ENCODE measurements around the gene TCHP.

The TCHP gene

GRCh38 chr12:109919456-109919855 lies 19.4 kb downstream of the TCHP start:
- Histone ChIP-seq H2BK120ac (ENCODE audit: low read depth, low read length) (no peak overlapping the region), H3K36me3 (replicated peaks in 1 of 2; ENCODE audit: control insufficient read depth in 2 of 2, insufficient read depth in 2 of 2, low read length in 2 of 2) (peaks cover 33 to 65% of the 10 kb centered on the region in 2 donors), H3K79me1 (ENCODE audit: low read depth, low read length) (no peaks in the 10 kb centered on the region), H4K8ac (ENCODE audit: low read depth, low read length) (no peak overlapping the region), H2BK12ac (ENCODE audit: low read length) (no peak overlapping the region), H3K14ac (ENCODE audit: low read length) (no peak overlapping the region), H3K9me3 (replicated peaks in 1 of 2; ENCODE audit: control insufficient read depth in 2 of 2, insufficient read depth in 1 of 2, low read depth in 1 of 2, low read length in 2 of 2) (no peaks in the 10 kb centered on the region), H3K27me3 (ENCODE audit: control insufficient read depth in 3 of 3, insufficient read depth in 3 of 3, low read depth in 1 of 3, low read length in 3 of 3) (no peaks in the 10 kb centered on the region), H2AK5ac (ENCODE audit: low read depth, low read length) (no peak overlapping the region), H3K4me3 (ENCODE audit: low read length in 2 of 2) (no peak overlapping the region), H3K9ac (ENCODE audit: low read depth, low read length, poor library complexity) (no peak overlapping the region), H4K91ac (ENCODE audit: low read depth, low read length, poor library complexity) (no peak overlapping the region), H2AFZ (ENCODE audit: low read length) (no peak overlapping the region), H3K4ac (ENCODE audit: low read length) (no peak overlapping the region), H3K4me2 (ENCODE audit: insufficient read depth, low read length, poor library complexity, severe bottlenecking) (no peak overlapping the region), H2BK15ac (ENCODE audit: low read length) (no peak overlapping the region), H3K27ac (replicated peaks; ENCODE audit: low read length) (no peak overlapping the region), H3K18ac (ENCODE audit: low read length) (no peak overlapping the region), H2BK5ac (ENCODE audit: low read length) (no peak overlapping the region), H3K23ac (ENCODE audit: low read depth, low read length, poor library complexity) (no peak overlapping the region), H3K4me1 (ENCODE audit: control insufficient read depth in 2 of 2, insufficient read depth in 1 of 2, low read depth in 1 of 2, low read length in 2 of 2) (peaks cover 0 to 2% of the 10 kb centered on the region in 2 donors)
- DNase-seq (ENCODE audit: low spot score) = no peak
- WGBS, 2 donors (ENCODE audit: extremely low coverage in 2 of 2, insufficient read length in 2 of 2, insufficient replicate concordance in 1 of 2) = no CpG with 5 or more reads among the region's 10 CpGs

GRCh38 chr12:109920261-109920780 lies 20.2 kb downstream of the TCHP start:
- Histone ChIP-seq H3K9me3 (replicated peaks in 1 of 2; ENCODE audit: control insufficient read depth in 2 of 2, insufficient read depth in 1 of 2, low read depth in 1 of 2, low read length in 2 of 2) (no peaks in the 10 kb centered on the region), H3K14ac (ENCODE audit: low read length) (no peak overlapping the region), H2BK5ac (ENCODE audit: low read length) (no peak overlapping the region), H2AFZ (ENCODE audit: low read length) (no peak overlapping the region), H3K79me1 (ENCODE audit: low read depth, low read length) (no peaks in the 10 kb centered on the region), H3K36me3 (replicated peaks in 1 of 2; ENCODE audit: control insufficient read depth in 2 of 2, insufficient read depth in 2 of 2, low read length in 2 of 2) (peaks cover 25 to 56% of the 10 kb centered on the region in 2 donors), H3K4me2 (ENCODE audit: insufficient read depth, low read length, poor library complexity, severe bottlenecking) (no peak overlapping the region), H4K8ac (ENCODE audit: low read depth, low read length) (no peak overlapping the region), H2BK15ac (ENCODE audit: low read length) (no peak overlapping the region), H2BK12ac (ENCODE audit: low read length) (no peak overlapping the region), H3K4me1 (ENCODE audit: control insufficient read depth in 2 of 2, insufficient read depth in 1 of 2, low read depth in 1 of 2, low read length in 2 of 2) (peaks cover 0 to 2% of the 10 kb centered on the region in 2 donors), H3K4me3 (ENCODE audit: low read length in 2 of 2) (peak overlapping the region in 1 of 2 donors; percentile 20), H3K27ac (replicated peaks; ENCODE audit: low read length) (no peak overlapping the region), H2AK5ac (ENCODE audit: low read depth, low read length) (no peak overlapping the region), H3K9ac (ENCODE audit: low read depth, low read length, poor library complexity) (no peak overlapping the region), H3K27me3 (ENCODE audit: control insufficient read depth in 3 of 3, insufficient read depth in 3 of 3, low read depth in 1 of 3, low read length in 3 of 3) (no peaks in the 10 kb centered on the region), H3K23ac (ENCODE audit: low read depth, low read length, poor library complexity) (no peak overlapping the region), H3K4ac (ENCODE audit: low read length) (no peak overlapping the region), H3K18ac (ENCODE audit: low read length) (no peak overlapping the region), H4K91ac (ENCODE audit: low read depth, low read length, poor library complexity) (no peak overlapping the region), H2BK120ac (ENCODE audit: low read depth, low read length) (no peak overlapping the region)
- DNase-seq (ENCODE audit: low spot score) = no peak
- WGBS, 2 donors (ENCODE audit: extremely low coverage in 2 of 2, insufficient read length in 2 of 2, insufficient replicate concordance in 1 of 2) = no CpG with 5 or more reads among the region's 11 CpGs

DNA sequence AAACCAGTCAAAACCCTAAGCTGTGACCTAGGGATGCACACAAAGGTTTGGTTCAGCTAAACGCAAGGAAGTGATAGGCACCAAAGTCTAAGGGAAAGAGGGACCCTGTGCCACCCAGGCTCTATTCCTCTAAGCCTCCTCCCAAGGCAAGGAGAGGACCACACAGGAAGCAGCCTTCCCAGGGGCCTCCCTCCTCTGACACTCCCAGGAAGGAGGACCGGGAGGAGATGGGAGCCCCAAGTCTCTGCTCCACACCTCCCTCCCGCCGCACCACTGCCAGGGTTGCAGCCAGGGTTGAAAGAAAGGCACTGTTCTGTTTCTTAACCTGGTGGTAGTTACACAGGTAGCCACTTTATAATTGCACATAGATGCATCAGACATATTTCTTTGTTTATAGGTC lies 21.9 kb downstream of the TCHP start:
- no CpG with 5 or more reads among the region's 4 CpGs for WGBS, 2 donors (ENCODE audit: extremely low coverage in 2 of 2, insufficient read length in 2 of 2, insufficient replicate concordance in 1 of 2)

GRCh38 chr12:109923038-109923437 lies 23.0 kb downstream of the TCHP start:
- Histone ChIP-seq H3K14ac (ENCODE audit: low read length) (no peak overlapping the region), H3K4ac (ENCODE audit: low read length) (no peak overlapping the region), H2AK5ac (ENCODE audit: low read depth, low read length) (no peak overlapping the region), H2BK5ac (ENCODE audit: low read length) (no peak overlapping the region), H3K9ac (ENCODE audit: low read depth, low read length, poor library complexity) (no peak overlapping the region), H3K18ac (ENCODE audit: low read length) (no peak overlapping the region), H4K91ac (ENCODE audit: low read depth, low read length, poor library complexity) (no peak overlapping the region), H3K4me3 (ENCODE audit: low read length in 2 of 2) (no peak overlapping the region), H3K27ac (replicated peaks; ENCODE audit: low read length) (no peak overlapping the region), H3K4me2 (ENCODE audit: insufficient read depth, low read length, poor library complexity, severe bottlenecking) (no peak overlapping the region), H2BK120ac (ENCODE audit: low read depth, low read length) (no peak overlapping the region), H3K9me3 (replicated peaks in 1 of 2; ENCODE audit: control insufficient read depth in 2 of 2, insufficient read depth in 1 of 2, low read depth in 1 of 2, low read length in 2 of 2) (no peaks in the 10 kb centered on the region), H3K4me1 (ENCODE audit: control insufficient read depth in 2 of 2, insufficient read depth in 1 of 2, low read depth in 1 of 2, low read length in 2 of 2) (peaks cover 0 to 2% of the 10 kb centered on the region in 2 donors), H2BK15ac (ENCODE audit: low read length) (no peak overlapping the region), H3K36me3 (replicated peaks in 1 of 2; ENCODE audit: control insufficient read depth in 2 of 2, insufficient read depth in 2 of 2, low read length in 2 of 2) (peaks cover 8 to 29% of the 10 kb centered on the region in 2 donors), H3K79me1 (ENCODE audit: low read depth, low read length) (no peaks in the 10 kb centered on the region), H3K23ac (ENCODE audit: low read depth, low read length, poor library complexity) (no peak overlapping the region), H3K27me3 (ENCODE audit: control insufficient read depth in 3 of 3, insufficient read depth in 3 of 3, low read depth in 1 of 3, low read length in 3 of 3) (no peaks in the 10 kb centered on the region), H2BK12ac (ENCODE audit: low read length) (no peak overlapping the region), H4K8ac (ENCODE audit: low read depth, low read length) (no peak overlapping the region), H2AFZ (ENCODE audit: low read length) (no peak overlapping the region)
- WGBS, 2 donors (ENCODE audit: extremely low coverage in 2 of 2, insufficient read length in 2 of 2, insufficient replicate concordance in 1 of 2) = no CpG with 5 or more reads among the region's 5 CpGs
- DNase-seq (ENCODE audit: low spot score) = no peak

More for the DNA sequence above, 21.9 kb downstream of the TCHP start:
- Histone ChIP-seq H3K27me3 (ENCODE audit: control insufficient read depth in 3 of 3, insufficient read depth in 3 of 3, low read depth in 1 of 3, low read length in 3 of 3) (no peaks in the 10 kb centered on the region), H4K91ac (ENCODE audit: low read depth, low read length, poor library complexity) (no peak overlapping the region), H2BK15ac (ENCODE audit: low read length) (no peak overlapping the region), H3K4me1 (ENCODE audit: control insufficient read depth in 2 of 2, insufficient read depth in 1 of 2, low read depth in 1 of 2, low read length in 2 of 2) (peaks cover 0 to 2% of the 10 kb centered on the region in 2 donors), H3K4me2 (ENCODE audit: insufficient read depth, low read length, poor library complexity, severe bottlenecking) (no peak overlapping the region), H4K8ac (ENCODE audit: low read depth, low read length) (no peak overlapping the region), H2AK5ac (ENCODE audit: low read depth, low read length) (no peak overlapping the region), H2AFZ (ENCODE audit: low read length) (no peak overlapping the region), H3K9me3 (replicated peaks in 1 of 2; ENCODE audit: control insufficient read depth in 2 of 2, insufficient read depth in 1 of 2, low read depth in 1 of 2, low read length in 2 of 2) (no peaks in the 10 kb centered on the region), H2BK12ac (ENCODE audit: low read length) (no peak overlapping the region), H3K4ac (ENCODE audit: low read length) (no peak overlapping the region), H3K9ac (ENCODE audit: low read depth, low read length, poor library complexity) (no peak overlapping the region), H3K79me1 (ENCODE audit: low read depth, low read length) (no peaks in the 10 kb centered on the region), H3K27ac (replicated peaks; ENCODE audit: low read length) (no peak overlapping the region), H2BK120ac (ENCODE audit: low read depth, low read length) (no peak overlapping the region), H3K23ac (ENCODE audit: low read depth, low read length, poor library complexity) (no peak overlapping the region), H2BK5ac (ENCODE audit: low read length) (no peak overlapping the region), H3K18ac (ENCODE audit: low read length) (no peak overlapping the region), H3K36me3 (replicated peaks in 1 of 2; ENCODE audit: control insufficient read depth in 2 of 2, insufficient read depth in 2 of 2, low read length in 2 of 2) (peaks cover 14 to 40% of the 10 kb centered on the region in 2 donors), H3K4me3 (ENCODE audit: low read length in 2 of 2) (no peak overlapping the region), H3K14ac (ENCODE audit: low read length) (no peak overlapping the region)
- DNase-seq (ENCODE audit: low spot score) = no peak
